SHP77 treated with DMSO at 0.1 percent for 48 hours (cell line): ENCODE data around the gene COPS2.

ENCODE experiments used
- DNase-seq: peaks from one replicate; lab custom pipeline; 2025; lab: John Stamatoyannopoulos, UW

Gene COPS2

GRCh38 chr15:49155834-49156627 lies 632 bp upstream of the COPS2 start:
- DNase-seq: no peak

DNA sequence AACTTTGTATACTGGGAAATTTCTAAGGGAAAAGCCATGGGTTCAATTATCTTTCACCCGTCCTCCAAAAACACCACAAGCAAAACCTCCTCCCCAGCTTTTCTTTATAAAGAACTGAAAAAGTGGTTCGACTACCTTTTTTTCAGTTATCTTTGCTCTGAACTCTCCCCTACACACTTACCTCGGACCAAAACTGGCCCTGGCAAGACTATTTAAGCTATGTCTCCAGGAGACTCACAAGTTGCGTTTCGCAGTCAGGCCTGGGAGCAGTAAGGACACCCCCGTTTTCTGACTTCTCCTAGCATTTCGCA lies 645 bp downstream of the COPS2 start:
- DNase-seq: peak; percentile 7

DNA sequence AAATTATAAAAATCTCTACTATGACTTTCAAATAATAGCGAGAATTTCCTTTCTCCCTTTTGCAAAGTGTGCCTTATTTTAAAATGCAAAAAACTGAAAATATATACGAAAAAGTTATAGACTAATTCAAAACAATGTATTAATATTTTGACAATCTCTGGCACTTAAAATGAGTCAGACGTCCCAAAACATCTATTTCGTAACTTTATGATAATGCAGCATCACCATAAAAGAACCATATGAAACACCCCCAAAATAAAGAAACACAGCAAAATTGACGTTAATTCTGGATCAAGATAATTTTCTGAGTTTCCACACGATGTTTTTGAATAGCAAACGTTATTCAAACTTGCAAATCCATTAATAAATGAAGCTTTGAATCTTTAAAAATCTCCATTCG lies 1.0 kb downstream of the COPS2 start:
- no peak for DNase-seq

DNA sequence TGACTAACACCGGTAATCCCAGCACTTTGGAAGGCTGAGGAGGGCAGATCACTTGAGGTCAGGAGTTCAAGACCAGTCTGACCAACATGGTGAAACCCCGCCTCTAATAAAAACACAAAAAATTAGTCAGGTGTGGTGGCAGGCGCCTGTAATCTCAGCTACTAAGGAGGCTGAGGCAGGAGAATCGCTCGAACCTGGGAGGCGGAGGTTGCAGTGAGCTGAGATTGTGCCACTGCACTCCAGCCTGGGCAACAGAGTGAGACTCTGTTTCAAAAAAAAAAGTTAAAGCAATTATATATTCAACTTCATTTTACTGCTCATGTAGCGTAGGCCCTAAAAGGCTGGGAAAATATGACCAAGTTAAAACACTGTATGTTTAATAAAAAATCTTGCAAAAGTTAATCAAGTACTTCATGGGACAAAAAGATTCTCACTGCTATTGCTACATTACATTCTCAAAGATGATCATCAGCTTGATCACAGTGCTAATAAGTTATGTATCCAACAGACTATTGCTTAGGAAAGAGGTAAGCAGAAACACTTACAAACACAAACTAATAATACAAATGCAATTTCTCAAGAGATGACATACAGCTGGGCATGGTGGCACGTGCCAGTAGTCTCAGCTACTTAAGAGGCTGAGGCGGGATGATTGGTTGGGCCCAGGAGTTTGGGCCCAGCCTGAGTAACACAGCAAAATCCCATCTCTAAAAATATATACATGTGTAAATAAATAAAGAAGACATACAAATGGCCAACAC lies 2.7 kb downstream of the COPS2 start:
- DNase-seq: no peak

DNA sequence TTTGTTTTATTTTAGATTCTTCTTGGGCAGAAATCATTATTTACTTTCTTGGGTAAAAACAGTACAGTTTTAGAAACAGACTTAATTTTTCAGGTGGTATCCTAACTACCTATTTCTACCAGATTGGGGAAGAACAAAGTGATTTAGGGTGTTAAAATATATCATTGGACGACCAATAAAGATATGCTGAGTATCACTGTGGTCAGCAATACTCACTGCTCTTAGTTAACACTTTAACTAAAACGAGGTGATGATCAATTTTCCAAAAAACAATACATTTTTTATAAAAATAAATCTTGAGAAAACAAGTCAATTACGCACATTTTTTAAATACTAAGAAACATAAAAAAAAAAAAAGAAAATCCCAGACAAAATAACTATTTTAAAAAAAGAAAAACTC lies 3.6 kb downstream of the COPS2 start:
- no peak for DNase-seq

DNA sequence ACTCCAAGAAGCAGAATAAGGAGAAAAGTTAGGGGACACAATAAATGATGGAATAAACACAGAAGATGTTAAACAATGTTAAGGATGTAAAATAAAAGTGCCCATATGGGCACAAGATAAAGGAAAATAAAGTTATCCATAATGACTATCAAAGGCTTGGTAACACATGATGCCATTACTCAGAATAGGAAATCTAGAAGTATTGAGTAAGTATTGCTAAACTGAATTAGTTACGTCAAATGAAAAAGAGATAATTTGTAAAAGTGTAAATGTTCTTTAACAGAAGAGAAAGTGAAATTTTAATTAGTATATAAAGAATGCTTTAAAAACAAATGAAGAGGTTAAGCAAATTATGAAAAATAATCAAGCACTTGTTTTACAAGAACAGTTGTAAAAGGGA lies 6.7 kb downstream of the COPS2 start:
- DNase-seq: no peak

GRCh38 chr15:49148298-49148697 lies 7.1 kb downstream of the COPS2 start:
- DNase-seq: no peak

GRCh38 chr15:49145651-49146609 lies 9.5 kb downstream of the COPS2 start:
- no peak for DNase-seq

DNA sequence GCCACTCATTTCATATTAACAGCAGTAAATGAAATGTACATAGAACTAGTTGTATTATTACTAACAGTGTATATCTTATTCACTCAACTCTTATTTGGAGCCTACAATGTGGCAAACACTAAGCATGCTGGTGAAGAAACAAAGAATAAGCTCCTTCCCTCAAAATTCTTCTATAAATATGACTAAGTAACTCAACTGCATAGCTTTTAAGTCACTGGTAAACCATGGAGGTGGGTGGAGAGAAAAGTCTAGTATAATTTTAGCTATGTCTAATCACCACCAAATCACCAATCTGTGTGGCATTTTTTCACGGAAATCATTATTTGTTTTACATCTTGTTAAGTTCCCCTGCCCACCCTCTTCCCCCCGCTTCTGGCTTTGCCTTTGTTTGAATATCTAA lies 17.5 kb downstream of the COPS2 start:
- no peak for DNase-seq

GRCh38 chr15:49135911-49136310 lies 19.5 kb downstream of the COPS2 start:
- no peak for DNase-seq

DNA sequence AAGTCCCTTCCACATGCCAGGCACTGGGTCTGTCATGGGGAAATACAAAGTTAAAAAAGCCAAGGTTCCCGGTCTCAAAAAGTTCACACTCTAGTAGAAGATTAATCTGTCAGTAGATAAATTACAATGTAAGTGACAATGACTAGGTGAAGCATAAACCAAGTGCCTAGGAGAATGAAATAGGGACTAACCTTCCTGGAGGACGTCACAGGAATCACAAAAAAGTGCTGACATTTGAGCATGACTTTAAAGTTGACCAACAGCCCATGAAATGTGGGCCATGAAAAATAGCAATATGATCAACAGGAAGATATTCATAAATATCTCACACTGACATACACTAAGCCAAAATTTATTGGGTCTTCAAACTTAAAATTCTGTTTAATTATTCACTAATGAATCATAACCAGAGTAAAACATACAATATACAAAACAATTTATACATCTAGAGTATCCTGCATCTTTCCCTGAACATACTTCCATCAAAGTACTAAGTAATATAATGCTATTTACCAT lies 20.0 kb downstream of the COPS2 start:
- DNase-seq: no peak

GRCh38 chr15:49134683-49135341 lies 20.6 kb downstream of the COPS2 start:
- DNase-seq: no peak

DNA sequence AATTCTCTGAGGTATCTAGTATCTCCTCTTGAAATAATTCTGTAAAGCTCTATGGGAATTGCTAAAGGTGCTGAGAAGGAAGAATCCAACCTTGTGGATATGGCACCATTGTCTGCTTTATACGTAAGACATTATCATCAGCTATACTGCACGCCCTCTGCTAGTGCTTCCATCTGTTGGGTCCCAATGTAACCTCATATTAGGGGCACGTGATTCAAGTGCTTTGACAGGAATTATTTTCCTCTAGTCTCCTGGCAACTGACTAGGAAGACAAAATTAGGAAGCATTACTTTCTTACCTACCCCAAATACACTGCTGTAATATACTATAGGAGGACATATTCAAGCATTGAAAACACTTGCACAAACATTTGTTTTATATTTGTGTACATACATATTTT lies 24.0 kb downstream of the COPS2 start:
- no peak for DNase-seq

DNA sequence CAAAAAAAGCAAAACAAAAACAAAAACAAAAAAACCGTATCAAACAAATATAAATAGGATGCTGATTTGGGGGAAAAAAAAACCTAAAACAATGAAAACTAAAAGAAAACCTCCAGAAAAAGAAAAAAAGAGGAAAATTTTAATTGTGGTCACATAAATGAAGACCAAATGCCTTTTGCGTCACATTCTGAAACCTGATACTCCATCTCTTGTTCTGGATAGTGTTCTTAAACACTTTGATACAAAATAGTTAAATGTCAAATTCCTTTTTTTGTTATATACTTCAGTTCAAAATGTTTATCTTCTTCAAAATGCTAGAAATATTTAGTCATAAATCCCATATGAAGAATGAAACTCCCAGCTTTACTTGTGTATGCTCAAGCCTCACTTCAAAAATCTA lies 31.0 kb downstream of the COPS2 start:
- no peak for DNase-seq

- DNase-seq: no peak
Measured at GRCh38 chr15:49122541-49123062, 32.8 kb downstream of the COPS2 start.

DNA sequence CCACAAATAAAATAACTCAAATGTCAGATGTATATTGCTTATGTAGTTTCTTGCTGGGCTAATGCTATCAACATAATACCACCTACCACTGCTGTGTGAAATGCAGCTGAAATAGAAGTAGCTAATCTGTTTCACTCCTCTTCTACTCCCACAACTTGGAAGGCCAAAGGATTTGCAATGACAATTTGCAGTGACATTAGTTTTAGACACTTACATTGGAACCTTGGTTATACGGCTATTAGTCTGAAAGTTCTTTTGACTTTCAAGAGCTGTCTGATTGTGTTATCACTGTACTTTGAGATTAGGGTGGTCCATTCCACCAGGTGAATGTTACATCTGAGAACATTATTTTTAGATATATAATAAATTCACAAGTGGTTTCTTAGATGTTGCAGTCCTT lies 33.5 kb downstream of the COPS2 start:
- DNase-seq: no peak

DNA sequence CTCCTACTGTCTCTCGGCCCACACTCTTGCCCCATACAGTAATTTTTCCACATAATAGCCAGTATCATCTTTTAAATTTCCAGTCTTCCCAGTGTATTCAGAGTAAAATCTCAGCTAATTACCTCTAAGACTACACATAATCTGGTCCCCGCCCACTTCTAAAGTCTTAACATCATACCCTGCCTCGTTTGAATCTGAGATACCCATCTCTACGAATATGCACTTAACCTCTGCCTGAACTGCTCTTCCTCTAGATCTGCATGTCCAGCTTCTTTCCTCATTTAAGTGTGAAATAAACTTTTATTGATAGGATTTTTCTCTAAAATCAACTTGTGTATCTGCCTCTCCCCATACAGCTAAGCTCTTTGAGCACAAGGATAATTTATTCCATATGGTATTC lies 34.6 kb downstream of the COPS2 start:
- no peak for DNase-seq

DNA sequence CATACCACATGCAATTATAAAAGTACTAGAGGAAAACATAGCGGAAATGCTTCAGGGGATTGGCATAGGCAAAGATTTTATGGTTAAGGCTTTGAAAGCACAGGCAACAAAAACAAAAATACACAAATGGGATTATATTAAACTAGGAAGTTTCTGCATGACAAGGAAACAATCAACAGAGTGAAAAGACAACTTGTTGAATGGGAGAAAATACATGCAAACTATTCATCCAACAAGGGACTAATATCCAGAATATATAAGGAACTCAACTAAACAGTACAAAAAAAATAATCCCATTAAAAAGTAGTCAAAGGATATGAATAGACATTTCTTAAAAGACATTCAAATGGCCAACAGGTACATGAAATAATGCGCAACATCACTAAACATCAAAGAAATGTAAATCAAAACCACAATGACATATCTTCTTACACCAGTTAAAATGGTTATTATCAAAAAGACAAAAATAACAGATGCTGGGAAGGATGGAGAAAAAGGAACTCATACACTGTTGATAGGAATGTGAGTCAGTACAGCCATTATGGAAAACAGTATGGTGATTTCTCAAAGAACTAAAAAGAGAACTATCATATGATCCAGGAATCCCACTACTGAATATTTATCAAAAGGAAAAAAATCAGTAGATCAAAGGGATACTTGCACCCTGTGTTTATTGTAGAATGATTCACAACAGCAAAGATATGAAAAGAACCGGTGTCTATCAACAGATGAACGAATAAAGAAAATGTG lies 39.1 kb downstream of the COPS2 start:
- no peak for DNase-seq

- no peak for DNase-seq
Measured at GRCh38 chr15:49115062-49115461, 40.3 kb downstream of the COPS2 start.

DNA sequence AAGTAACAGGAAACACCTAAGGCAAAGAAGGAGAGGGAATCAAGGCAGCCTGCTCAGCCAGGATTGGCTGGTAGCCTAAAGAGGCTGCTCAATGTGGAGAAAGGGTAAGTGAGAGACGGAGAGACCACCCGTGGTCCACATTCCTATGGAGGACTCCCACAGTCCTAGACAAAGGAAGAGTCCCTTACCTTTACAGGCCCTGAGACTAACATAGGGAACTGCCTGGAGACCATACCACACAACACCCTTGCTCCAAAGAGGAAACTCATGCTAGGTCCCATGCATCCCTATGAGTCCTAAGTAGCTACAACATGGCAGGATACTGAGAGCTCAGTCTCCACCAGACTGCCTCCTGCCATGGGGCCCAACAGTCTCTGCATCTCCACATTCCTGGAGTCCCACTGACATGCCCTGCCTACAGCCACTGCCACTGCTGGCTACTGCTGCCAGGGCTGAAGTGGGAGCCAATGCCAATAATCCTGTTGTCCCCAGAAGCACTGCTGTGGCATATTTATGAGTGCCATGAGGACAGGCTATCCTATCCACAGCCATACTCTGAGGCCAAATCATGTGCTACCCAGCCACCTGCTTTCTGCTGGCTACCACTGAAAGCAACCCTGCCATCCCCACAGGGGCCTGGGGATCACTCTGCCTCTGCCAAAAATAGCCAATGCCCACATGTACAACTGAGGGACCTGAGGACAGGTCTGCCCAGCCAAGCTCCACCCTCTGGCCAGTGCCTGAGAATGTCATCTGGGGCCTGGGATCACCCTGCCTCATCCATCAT lies 45.0 kb downstream of the COPS2 start:
- no peak for DNase-seq
